ENCODE data around the gene WRAP73.

Gene WRAP73

GRCh38 chr1:3636080-3636479 lies 13.8 kb downstream of the WRAP73 start:
- Histone ChIP-seq H3K4me3 (ENCODE audit: extremely low read depth, insufficient read depth, low read length, poor library complexity, severe bottlenecking) (no peak overlapping the region), H3K27ac (ENCODE audit: low read depth, low read length, severe bottlenecking) (no peak overlapping the region), H3K9me3 (ENCODE audit: control insufficient read depth, low read length) (no peaks in the 10 kb centered on the region), H3K36me3 (ENCODE audit: control insufficient read depth, insufficient read depth, low read length) (peaks cover 58% of the 10 kb centered on the region), H3K4me1 (ENCODE audit: control insufficient read depth, insufficient read depth, low read length, poor library complexity, severe bottlenecking) (no peaks in the 10 kb centered on the region)
- 91 to 92% methylated on average over 5 to 9 of the region's 14 CpGs for WGBS, 2 experiments (ENCODE audit: insufficient coverage in 2 of 2)

GRCh38 chr1:3634059-3634800 lies 15.7 kb downstream of the WRAP73 start:
- WGBS, 2 experiments (ENCODE audit: insufficient coverage in 2 of 2), result 94 to 96% methylated on average over 19 to 22 of the region's 22 CpGs
- Histone ChIP-seq H3K4me1 (ENCODE audit: control insufficient read depth, insufficient read depth, low read length, poor library complexity, severe bottlenecking) (no peaks in the 10 kb centered on the region), H3K4me3 (ENCODE audit: extremely low read depth, insufficient read depth, low read length, poor library complexity, severe bottlenecking) (no peak overlapping the region), H3K36me3 (ENCODE audit: control insufficient read depth, insufficient read depth, low read length) (peaks cover 62% of the 10 kb centered on the region), H3K9me3 (ENCODE audit: control insufficient read depth, low read length) (no peaks in the 10 kb centered on the region), H3K27ac (ENCODE audit: low read depth, low read length, severe bottlenecking) (no peak overlapping the region)

GRCh38 chr1:3633344-3634058 lies 16.4 kb downstream of the WRAP73 start:
- Histone ChIP-seq H3K27ac (ENCODE audit: low read depth, low read length, severe bottlenecking) (no peak overlapping the region), H3K36me3 (ENCODE audit: control insufficient read depth, insufficient read depth, low read length) (peaks cover 69% of the 10 kb centered on the region), H3K4me3 (ENCODE audit: extremely low read depth, insufficient read depth, low read length, poor library complexity, severe bottlenecking) (no peak overlapping the region), H3K4me1 (ENCODE audit: control insufficient read depth, insufficient read depth, low read length, poor library complexity, severe bottlenecking) (no peaks in the 10 kb centered on the region), H3K9me3 (ENCODE audit: control insufficient read depth, low read length) (no peaks in the 10 kb centered on the region)
- 95 to 97% methylated on average over 19 to 28 of the region's 28 CpGs for WGBS, 2 experiments (ENCODE audit: insufficient coverage in 2 of 2)

GRCh38 chr1:3632716-3633343 lies 17.1 kb downstream of the WRAP73 start:
- H3K27ac ChIP-seq (ENCODE audit: low read depth, low read length, severe bottlenecking), result no peak overlapping the region
- no peaks in the 10 kb centered on the region for H3K4me1 ChIP-seq (ENCODE audit: control insufficient read depth, insufficient read depth, low read length, poor library complexity, severe bottlenecking)
- no peak overlapping the region for H3K4me3 ChIP-seq (ENCODE audit: extremely low read depth, insufficient read depth, low read length, poor library complexity, severe bottlenecking)
- peaks cover 69% of the 10 kb centered on the region for H3K36me3 ChIP-seq (ENCODE audit: control insufficient read depth, insufficient read depth, low read length)
- no peaks in the 10 kb centered on the region for H3K9me3 ChIP-seq (ENCODE audit: control insufficient read depth, low read length)
- 92 to 95% methylated on average over 15 to 19 of the region's 26 CpGs for WGBS, 2 experiments (ENCODE audit: insufficient coverage in 2 of 2)

- no peaks in the 10 kb centered on the region for H3K9me3 ChIP-seq (ENCODE audit: control insufficient read depth, low read length)
- H3K36me3 ChIP-seq (ENCODE audit: control insufficient read depth, insufficient read depth, low read length), result peaks cover 70% of the 10 kb centered on the region
- no peaks in the 10 kb centered on the region for H3K4me1 ChIP-seq (ENCODE audit: control insufficient read depth, insufficient read depth, low read length, poor library complexity, severe bottlenecking)
- no peak overlapping the region for H3K4me3 ChIP-seq (ENCODE audit: extremely low read depth, insufficient read depth, low read length, poor library complexity, severe bottlenecking)
- H3K27ac ChIP-seq (ENCODE audit: low read depth, low read length, severe bottlenecking), result no peak overlapping the region
- WGBS, 2 experiments (ENCODE audit: insufficient coverage in 2 of 2), result 85 to 90% methylated on average over 16 to 17 of the region's 17 CpGs
Measured at GRCh38 chr1:3632298-3632697, 17.6 kb downstream of the WRAP73 start.

GRCh38 chr1:3631320-3632260 lies 18.3 kb downstream of the WRAP73 start:
- WGBS, 2 experiments (ENCODE audit: insufficient coverage in 2 of 2), result 69 to 78% methylated on average over 19 to 35 of the region's 36 CpGs
- no peak overlapping the region for H3K27ac ChIP-seq (ENCODE audit: low read depth, low read length, severe bottlenecking)

GRCh38 chr1:3630914-3631313 lies 19.0 kb downstream of the WRAP73 start:
- Histone ChIP-seq H3K4me3 (ENCODE audit: extremely low read depth, insufficient read depth, low read length, poor library complexity, severe bottlenecking) (no peak overlapping the region), H3K4me1 (ENCODE audit: control insufficient read depth, insufficient read depth, low read length, poor library complexity, severe bottlenecking) (no peaks in the 10 kb centered on the region), H3K36me3 (ENCODE audit: control insufficient read depth, insufficient read depth, low read length) (peaks cover 68% of the 10 kb centered on the region), H3K9me3 (ENCODE audit: control insufficient read depth, low read length) (no peaks in the 10 kb centered on the region), H3K27ac (ENCODE audit: low read depth, low read length, severe bottlenecking) (no peak overlapping the region)
- WGBS, 2 experiments (ENCODE audit: insufficient coverage in 2 of 2), result 84 to 87% methylated on average over 9 of the region's 9 CpGs

More at GRCh38 chr1:3631320-3632260, 18.3 kb downstream of the WRAP73 start:
- no peak overlapping the region for H3K4me3 ChIP-seq (ENCODE audit: extremely low read depth, insufficient read depth, low read length, poor library complexity, severe bottlenecking)
- peaks cover 68% of the 10 kb centered on the region for H3K36me3 ChIP-seq (ENCODE audit: control insufficient read depth, insufficient read depth, low read length)
- H3K4me1 ChIP-seq (ENCODE audit: control insufficient read depth, insufficient read depth, low read length, poor library complexity, severe bottlenecking), result no peaks in the 10 kb centered on the region
- H3K9me3 ChIP-seq (ENCODE audit: control insufficient read depth, low read length), result no peaks in the 10 kb centered on the region

GRCh38 chr1:3630161-3630611 lies 19.7 kb downstream of the WRAP73 start:
- peaks cover 62% of the 10 kb centered on the region for H3K36me3 ChIP-seq (ENCODE audit: control insufficient read depth, insufficient read depth, low read length)
- H3K9me3 ChIP-seq (ENCODE audit: control insufficient read depth, low read length), result no peaks in the 10 kb centered on the region
- H3K4me3 ChIP-seq (ENCODE audit: extremely low read depth, insufficient read depth, low read length, poor library complexity, severe bottlenecking), result no peak overlapping the region
- no peak overlapping the region for H3K27ac ChIP-seq (ENCODE audit: low read depth, low read length, severe bottlenecking)
- WGBS, 2 experiments (ENCODE audit: insufficient coverage in 2 of 2), result 91 to 95% methylated on average over 6 to 11 of the region's 11 CpGs
- peaks cover 5% of the 10 kb centered on the region for H3K4me1 ChIP-seq (ENCODE audit: control insufficient read depth, insufficient read depth, low read length, poor library complexity, severe bottlenecking)

- Histone ChIP-seq H3K9me3 (ENCODE audit: control insufficient read depth, low read length) (no peaks in the 10 kb centered on the region), H3K4me3 (ENCODE audit: extremely low read depth, insufficient read depth, low read length, poor library complexity, severe bottlenecking) (no peak overlapping the region), H3K4me1 (ENCODE audit: control insufficient read depth, insufficient read depth, low read length, poor library complexity, severe bottlenecking) (peaks cover 5% of the 10 kb centered on the region), H3K27ac (ENCODE audit: low read depth, low read length, severe bottlenecking) (no peak overlapping the region), H3K36me3 (ENCODE audit: control insufficient read depth, insufficient read depth, low read length) (peaks cover 57% of the 10 kb centered on the region)
- WGBS, 2 experiments (ENCODE audit: insufficient coverage in 2 of 2), result 98% methylated on average over 16 of the region's 16 CpGs
Measured at GRCh38 chr1:3629561-3630160, 20.2 kb downstream of the WRAP73 start.

GRCh38 chr1:3628445-3628844 lies 21.5 kb downstream of the WRAP73 start:
- 85 to 95% methylated on average over 7 to 9 of the region's 10 CpGs for WGBS, 2 experiments (ENCODE audit: insufficient coverage in 2 of 2)
- H3K4me1 ChIP-seq (ENCODE audit: control insufficient read depth, insufficient read depth, low read length, poor library complexity, severe bottlenecking), result peaks cover 8% of the 10 kb centered on the region
- peaks cover 44% of the 10 kb centered on the region for H3K36me3 ChIP-seq (ENCODE audit: control insufficient read depth, insufficient read depth, low read length)
- no peak overlapping the region for H3K4me3 ChIP-seq (ENCODE audit: extremely low read depth, insufficient read depth, low read length, poor library complexity, severe bottlenecking)
- no peak overlapping the region for H3K27ac ChIP-seq (ENCODE audit: low read depth, low read length, severe bottlenecking)
- no peaks in the 10 kb centered on the region for H3K9me3 ChIP-seq (ENCODE audit: control insufficient read depth, low read length)

Measured in mesodermal cell (in vitro differentiated cells).